WTC11 (cell line): Measurements from ENCODE around the gene TPST2. TPM values are rescaled to one million over a fixed set of nuclear protein-coding genes. Genes with fewer than 3 reads are reported as not detected.

Experiments used
- ATAC-seq: fragments of 200-7000 bp; cut with Tn5 transposase; 2 replicates; pipeline ENCODE4 v1.10.0; 2021; ENCODE audit warnings: mild to moderate bottlenecking, moderate library complexity
- CTCF ChIA-PET: fragments of 300-600 bp; sonication (Branson Sonifier 250); formaldehyde crosslinking; loops from one replicate; lab custom pipeline; 2021; ENCODE audit warnings: antibody characterized with exemption; lab: Charles Lee
- POLR2A ChIA-PET: fragments of 350-600 bp; sonication (Branson Sonifier 250); formaldehyde crosslinking; loops from one replicate; lab custom pipeline; 2021; ENCODE audit warnings: antibody characterized with exemption; lab: Charles Lee
- DNase-seq: peaks from one replicate; pipeline ENCODE4 v3.0.0; 2021; ENCODE audit warnings: low spot score
- H3K27ac Mint-ChIP-seq: 2 replicates; pipeline ENCODE4 v1.8.0; 2021; ENCODE audit warnings: mixed read lengths
- H3K27me3 Mint-ChIP-seq: 2 replicates; pipeline ENCODE4 v1.8.0; 2021; ENCODE audit warnings: low read depth, mild to moderate bottlenecking, moderate library complexity, mixed read lengths
- H3K36me3 Mint-ChIP-seq: 2 replicates; pipeline ENCODE4 v1.8.0; 2021; ENCODE audit warnings: mixed read lengths
- H3K4me1 Mint-ChIP-seq: 2 replicates; pipeline ENCODE4 v1.8.0; 2022; ENCODE audit warnings: mixed read lengths
- H3K4me3 Mint-ChIP-seq: 2 replicates; pipeline ENCODE4 v1.8.0; 2021; ENCODE audit warnings: mild to moderate bottlenecking, moderate library complexity, mixed read lengths
- H3K9me3 Mint-ChIP-seq: 2 replicates; pipeline ENCODE4 v1.8.0; 2021; ENCODE audit warnings: mixed read lengths
- ELF4 ChIP-seq: sonication (generic); formaldehyde crosslinking; IDR thresholded peaks from 2 replicates; pipeline ENCODE4 v1.8.1; 2022; ENCODE audit warnings: low read depth, mild to moderate bottlenecking, moderate library complexity, missing genetic modification reagents
- EMX1 ChIP-seq: fragments of 250-450 bp; sonication (Bioruptor Pico); IDR thresholded peaks from 2 replicates; pipeline ENCODE4 v1.8.0; 2021; ENCODE audit warnings: mild to moderate bottlenecking
- FOXK1 ChIP-seq: sonication (generic); formaldehyde crosslinking; IDR thresholded peaks from 2 replicates; pipeline ENCODE4 v1.8.0; 2022; ENCODE audit warnings: mild to moderate bottlenecking, moderate library complexity, missing genetic modification reagents
- NFATC4 ChIP-seq: fragments of 250-450 bp; sonication (Bioruptor Pico); IDR thresholded peaks from 2 replicates; pipeline ENCODE4 v1.9.0; 2021; ENCODE audit warnings: mild to moderate bottlenecking
- NR3C1 ChIP-seq: sonication (generic); formaldehyde crosslinking; conservative IDR thresholded peaks from 2 replicates; pipeline ENCODE4 v1.8.1; 2023; ENCODE audit warnings: low read depth, mild to moderate bottlenecking, missing genetic modification reagents
- PRRX2 ChIP-seq: fragments of 250-450 bp; sonication (Bioruptor Pico); IDR thresholded peaks from 2 replicates; pipeline ENCODE4 v1.8.0; 2021; ENCODE audit warnings: mild to moderate bottlenecking
- RORB ChIP-seq: fragments of 250-450 bp; sonication (Bioruptor Pico); IDR thresholded peaks from 2 replicates; pipeline ENCODE4 v1.9.0; 2021; ENCODE audit warnings: mild to moderate bottlenecking
- ZNF219 ChIP-seq: sonication (generic); formaldehyde crosslinking; IDR thresholded peaks from 2 replicates; pipeline ENCODE4 v1.8.0; 2023; ENCODE audit warnings: missing genetic modification reagents, mild to moderate bottlenecking, borderline replicate concordance
- ZNF232 ChIP-seq: sonication (generic); formaldehyde crosslinking; IDR thresholded peaks from 2 replicates; pipeline ENCODE4 v1.8.0; 2022; ENCODE audit warnings: mild to moderate bottlenecking, missing genetic modification reagents
- ZNF396 ChIP-seq: fragments of 250-450 bp; sonication (Bioruptor Pico); IDR thresholded peaks from 2 replicates; pipeline ENCODE4 v1.8.0; 2021; ENCODE audit warnings: mild to moderate bottlenecking, moderate library complexity, borderline replicate concordance
- total RNA-seq: library from RNA; stranded (reverse); gene quantifications from 3 replicates; pipeline ENCODE4 v1.2.3, GENCODE V29; 2021
- TF ChIP-seq, protein P1 (sequence below): sonication (generic); formaldehyde crosslinking; IDR thresholded peaks from 2 replicates; pipeline ENCODE4 v1.8.1; 2023; ENCODE audit warnings: mild to moderate bottlenecking, missing genetic modification reagents, moderate library complexity
- TF ChIP-seq, protein P2 (sequence below): sonication (generic); formaldehyde crosslinking; IDR thresholded peaks from 2 replicates; pipeline ENCODE4 v1.8.0; 2022; ENCODE audit warnings: missing genetic modification reagents
- TF ChIP-seq, protein P3 (sequence below): fragments of 250-450 bp; sonication (Bioruptor Pico); IDR thresholded peaks from 2 replicates; pipeline ENCODE4 v2.1.2; 2022; ENCODE audit warnings: mild to moderate bottlenecking, moderate library complexity
- TF ChIP-seq, protein P4 (sequence below): sonication (generic); formaldehyde crosslinking; IDR thresholded peaks from 2 replicates; pipeline ENCODE4 v1.8.0; 2022; ENCODE audit warnings: mild to moderate bottlenecking, missing genetic modification reagents
- TF ChIP-seq, protein P5 (sequence below): fragments of 200-600 bp; IDR thresholded peaks from 2 replicates; pipeline ENCODE4 v1.8.0; 2022; ENCODE audit warnings: antibody characterized with exemption
- TF ChIP-seq, protein P6 (sequence below): fragments of 250-450 bp; sonication (Bioruptor Pico); IDR thresholded peaks from 2 replicates; pipeline ENCODE4 v1.9.0; 2021; ENCODE audit warnings: moderate library complexity, mild to moderate bottlenecking, inconsistent platforms, borderline replicate concordance

Gene TPST2
- total RNA-seq, 1 experiment from 2014 or later, result 84.2 TPM

DNA sequence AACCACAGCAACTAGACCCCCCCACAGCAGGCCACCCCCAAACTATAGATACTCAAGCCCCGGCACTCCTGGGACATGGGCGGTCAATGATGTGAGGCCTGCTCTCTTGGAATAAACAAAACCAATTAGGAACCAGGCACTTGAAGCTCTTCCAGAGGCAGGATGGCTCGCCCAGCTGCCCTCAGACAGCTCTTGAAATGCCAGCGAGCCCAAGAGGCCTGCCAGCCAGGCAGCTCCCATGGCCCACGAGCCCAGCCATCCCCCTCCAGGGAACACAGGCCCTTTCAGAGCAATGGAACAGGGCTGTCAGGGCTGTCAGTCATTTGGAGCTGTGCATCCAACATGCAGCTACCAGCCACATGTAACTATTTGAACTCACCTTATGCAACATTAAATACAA lies 43.6 kb downstream of the TPST2 start (continued):
- TF ChIP-seq PRRX2 (CRISPR knock-in tag) (no peak), ZNF219 (CRISPR knock-in tag) (no peak)
- TF ChIP-seq, protein P1, sequence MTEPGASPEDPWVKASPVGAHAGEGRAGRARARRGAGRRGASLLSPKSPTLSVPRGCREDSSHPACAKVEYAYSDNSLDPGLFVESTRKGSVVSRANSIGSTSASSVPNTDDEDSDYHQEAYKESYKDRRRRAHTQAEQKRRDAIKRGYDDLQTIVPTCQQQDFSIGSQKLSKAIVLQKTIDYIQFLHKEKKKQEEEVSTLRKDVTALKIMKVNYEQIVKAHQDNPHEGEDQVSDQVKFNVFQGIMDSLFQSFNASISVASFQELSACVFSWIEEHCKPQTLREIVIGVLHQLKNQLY (CRISPR knock-in tag), result no peak
- TF ChIP-seq, protein P2, sequence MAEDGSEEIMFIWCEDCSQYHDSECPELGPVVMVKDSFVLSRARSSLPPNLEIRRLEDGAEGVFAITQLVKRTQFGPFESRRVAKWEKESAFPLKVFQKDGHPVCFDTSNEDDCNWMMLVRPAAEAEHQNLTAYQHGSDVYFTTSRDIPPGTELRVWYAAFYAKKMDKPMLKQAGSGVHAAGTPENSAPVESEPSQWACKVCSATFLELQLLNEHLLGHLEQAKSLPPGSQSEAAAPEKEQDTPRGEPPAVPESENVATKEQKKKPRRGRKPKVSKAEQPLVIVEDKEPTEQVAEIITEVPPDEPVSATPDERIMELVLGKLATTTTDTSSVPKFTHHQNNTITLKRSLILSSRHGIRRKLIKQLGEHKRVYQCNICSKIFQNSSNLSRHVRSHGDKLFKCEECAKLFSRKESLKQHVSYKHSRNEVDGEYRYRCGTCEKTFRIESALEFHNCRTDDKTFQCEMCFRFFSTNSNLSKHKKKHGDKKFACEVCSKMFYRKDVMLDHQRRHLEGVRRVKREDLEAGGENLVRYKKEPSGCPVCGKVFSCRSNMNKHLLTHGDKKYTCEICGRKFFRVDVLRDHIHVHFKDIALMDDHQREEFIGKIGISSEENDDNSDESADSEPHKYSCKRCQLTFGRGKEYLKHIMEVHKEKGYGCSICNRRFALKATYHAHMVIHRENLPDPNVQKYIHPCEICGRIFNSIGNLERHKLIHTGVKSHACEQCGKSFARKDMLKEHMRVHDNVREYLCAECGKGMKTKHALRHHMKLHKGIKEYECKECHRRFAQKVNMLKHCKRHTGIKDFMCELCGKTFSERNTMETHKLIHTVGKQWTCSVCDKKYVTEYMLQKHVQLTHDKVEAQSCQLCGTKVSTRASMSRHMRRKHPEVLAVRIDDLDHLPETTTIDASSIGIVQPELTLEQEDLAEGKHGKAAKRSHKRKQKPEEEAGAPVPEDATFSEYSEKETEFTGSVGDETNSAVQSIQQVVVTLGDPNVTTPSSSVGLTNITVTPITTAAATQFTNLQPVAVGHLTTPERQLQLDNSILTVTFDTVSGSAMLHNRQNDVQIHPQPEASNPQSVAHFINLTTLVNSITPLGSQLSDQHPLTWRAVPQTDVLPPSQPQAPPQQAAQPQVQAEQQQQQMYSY (CRISPR knock-in tag), result no peak

DNA sequence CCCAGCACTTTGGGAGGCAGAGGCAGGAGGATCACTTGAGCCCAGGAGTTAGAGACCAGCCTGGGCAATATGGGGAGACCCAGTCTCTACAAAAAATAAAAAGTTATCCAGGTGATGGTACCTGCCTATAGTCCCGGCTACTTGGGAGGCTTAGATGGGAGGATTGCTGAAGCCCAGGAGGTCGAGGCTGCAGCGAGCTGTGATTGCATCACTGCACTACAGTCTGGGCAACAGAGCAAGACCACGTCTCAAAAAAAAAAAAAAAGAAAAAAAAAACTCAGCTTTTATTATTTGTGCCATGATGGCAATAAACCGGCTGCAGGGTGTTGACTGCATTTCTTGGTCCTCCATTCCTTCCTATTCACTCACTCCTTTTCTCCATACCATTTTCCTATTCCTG lies 44.1 kb downstream of the TPST2 start:
- Mint-ChIP-seq H3K27ac (peak overlapping the region; percentile 83; the same call in 1 of the 2 replicates), H3K4me1 (peaks cover 27% of the 10 kb centered on the region), H3K4me3 (no peak overlapping the region), H3K36me3 (peaks cover 11% of the 10 kb centered on the region), H3K9me3 (no peaks in the 10 kb centered on the region), H3K27me3 (no peaks in the 10 kb centered on the region; the same call in 1 of the 2 replicates)
- DNase-seq (no peak), ATAC-seq (no peak)
- ChIA-PET POLR2A (interaction anchor here (0.6 kb wide), 1 partner anchor 19 kb away, joined by 3 read pairs; no protein-coding TSS in a partner anchor), CTCF (no interaction called here)
- TF ChIP-seq ELF4 (CRISPR knock-in tag), result no peak
- TF ChIP-seq ZNF232 (CRISPR knock-in tag), result no peak
- TF ChIP-seq ZNF396 (CRISPR knock-in tag), result no peak
- TF ChIP-seq, protein P3, sequence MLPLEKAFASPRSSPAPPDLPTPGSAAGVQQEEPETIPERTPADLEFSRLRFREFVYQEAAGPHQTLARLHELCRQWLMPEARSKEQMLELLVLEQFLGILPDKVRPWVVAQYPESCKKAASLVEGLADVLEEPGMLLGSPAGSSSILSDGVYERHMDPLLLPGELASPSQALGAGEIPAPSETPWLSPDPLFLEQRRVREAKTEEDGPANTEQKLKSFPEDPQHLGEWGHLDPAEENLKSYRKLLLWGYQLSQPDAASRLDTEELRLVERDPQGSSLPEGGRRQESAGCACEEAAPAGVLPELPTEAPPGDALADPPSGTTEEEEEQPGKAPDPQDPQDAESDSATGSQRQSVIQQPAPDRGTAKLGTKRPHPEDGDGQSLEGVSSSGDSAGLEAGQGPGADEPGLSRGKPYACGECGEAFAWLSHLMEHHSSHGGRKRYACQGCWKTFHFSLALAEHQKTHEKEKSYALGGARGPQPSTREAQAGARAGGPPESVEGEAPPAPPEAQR (CRISPR knock-in tag), result no peak
- TF ChIP-seq FOXK1 (CRISPR knock-in tag), result no peak
- TF ChIP-seq, protein P4, sequence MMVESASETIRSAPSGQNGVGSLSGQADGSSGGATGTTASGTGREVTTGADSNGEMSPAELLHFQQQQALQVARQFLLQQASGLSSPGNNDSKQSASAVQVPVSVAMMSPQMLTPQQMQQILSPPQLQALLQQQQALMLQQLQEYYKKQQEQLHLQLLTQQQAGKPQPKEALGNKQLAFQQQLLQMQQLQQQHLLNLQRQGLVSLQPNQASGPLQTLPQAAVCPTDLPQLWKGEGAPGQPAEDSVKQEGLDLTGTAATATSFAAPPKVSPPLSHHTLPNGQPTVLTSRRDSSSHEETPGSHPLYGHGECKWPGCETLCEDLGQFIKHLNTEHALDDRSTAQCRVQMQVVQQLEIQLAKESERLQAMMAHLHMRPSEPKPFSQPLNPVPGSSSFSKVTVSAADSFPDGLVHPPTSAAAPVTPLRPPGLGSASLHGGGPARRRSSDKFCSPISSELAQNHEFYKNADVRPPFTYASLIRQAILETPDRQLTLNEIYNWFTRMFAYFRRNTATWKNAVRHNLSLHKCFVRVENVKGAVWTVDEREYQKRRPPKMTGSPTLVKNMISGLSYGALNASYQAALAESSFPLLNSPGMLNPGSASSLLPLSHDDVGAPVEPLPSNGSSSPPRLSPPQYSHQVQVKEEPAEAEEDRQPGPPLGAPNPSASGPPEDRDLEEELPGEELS (CRISPR knock-in tag), result no peak
- TF ChIP-seq, protein P5, sequence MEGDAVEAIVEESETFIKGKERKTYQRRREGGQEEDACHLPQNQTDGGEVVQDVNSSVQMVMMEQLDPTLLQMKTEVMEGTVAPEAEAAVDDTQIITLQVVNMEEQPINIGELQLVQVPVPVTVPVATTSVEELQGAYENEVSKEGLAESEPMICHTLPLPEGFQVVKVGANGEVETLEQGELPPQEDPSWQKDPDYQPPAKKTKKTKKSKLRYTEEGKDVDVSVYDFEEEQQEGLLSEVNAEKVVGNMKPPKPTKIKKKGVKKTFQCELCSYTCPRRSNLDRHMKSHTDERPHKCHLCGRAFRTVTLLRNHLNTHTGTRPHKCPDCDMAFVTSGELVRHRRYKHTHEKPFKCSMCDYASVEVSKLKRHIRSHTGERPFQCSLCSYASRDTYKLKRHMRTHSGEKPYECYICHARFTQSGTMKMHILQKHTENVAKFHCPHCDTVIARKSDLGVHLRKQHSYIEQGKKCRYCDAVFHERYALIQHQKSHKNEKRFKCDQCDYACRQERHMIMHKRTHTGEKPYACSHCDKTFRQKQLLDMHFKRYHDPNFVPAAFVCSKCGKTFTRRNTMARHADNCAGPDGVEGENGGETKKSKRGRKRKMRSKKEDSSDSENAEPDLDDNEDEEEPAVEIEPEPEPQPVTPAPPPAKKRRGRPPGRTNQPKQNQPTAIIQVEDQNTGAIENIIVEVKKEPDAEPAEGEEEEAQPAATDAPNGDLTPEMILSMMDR, result no peak
- TF ChIP-seq EMX1, result no peak
- no peak for TF ChIP-seq NFATC4 (CRISPR knock-in tag)
- TF ChIP-seq, protein P6, sequence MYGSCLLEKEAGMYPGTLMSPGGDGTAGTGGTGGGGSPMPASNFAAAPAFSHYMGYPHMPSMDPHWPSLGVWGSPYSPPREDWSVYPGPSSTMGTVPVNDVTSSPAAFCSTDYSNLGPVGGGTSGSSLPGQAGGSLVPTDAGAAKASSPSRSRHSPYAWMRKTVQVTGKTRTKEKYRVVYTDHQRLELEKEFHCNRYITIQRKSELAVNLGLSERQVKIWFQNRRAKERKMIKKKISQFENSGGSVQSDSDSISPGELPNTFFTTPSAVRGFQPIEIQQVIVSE (CRISPR knock-in tag), result no peak
- TF ChIP-seq NR3C1 (CRISPR knock-in tag), result no peak
- no peak for TF ChIP-seq RORB (CRISPR knock-in tag)
